Chondrocyte (in vitro differentiated cells): ENCODE results near the gene EVI5L. TPM values are rescaled to one million over a fixed set of nuclear protein-coding genes. Genes with fewer than 3 reads are reported as not detected.
"Not testable (repeated sequence)": the region's sequence is repeated elsewhere in the genome, so short reads cannot be mapped to it uniquely, and the experiment has no call there.

Experiments
- DNase-seq: peaks from one replicate; pipeline ENCODE4 v3.0.0; 2021; ENCODE audit warnings: mixed read lengths, low spot score
- H3K27ac Mint-ChIP-seq: one replicate; pipeline ENCODE4 v1.8.0; 2021; ENCODE audit warnings: mild to moderate bottlenecking, moderate library complexity, mixed read lengths; ENCODE audit not compliant: unreplicated experiment
- H3K27me3 Mint-ChIP-seq: 2 replicates; pipeline ENCODE4 v1.8.0; 2021; ENCODE audit warnings: low read depth, mixed read lengths
- H3K36me3 Mint-ChIP-seq: 2 replicates; pipeline ENCODE4 v1.8.0; 2021; ENCODE audit warnings: low read depth, mixed read lengths
- H3K4me1 Mint-ChIP-seq: 2 replicates; pipeline ENCODE4 v1.8.0; 2021; ENCODE audit warnings: low read depth, mild to moderate bottlenecking, mixed read lengths
- H3K4me3 Mint-ChIP-seq: one replicate; pipeline ENCODE4 v1.8.0; 2021; ENCODE audit warnings: mild to moderate bottlenecking, moderate library complexity, mixed read lengths; ENCODE audit not compliant: unreplicated experiment
- H3K9me3 Mint-ChIP-seq: 2 replicates; pipeline ENCODE4 v1.8.0; 2021; ENCODE audit warnings: low read depth, mixed read lengths
- total RNA-seq: library from RNA; stranded (reverse); gene quantifications from 3 replicates; pipeline ENCODE4 v1.2.1, GENCODE V29; 2021
- TF ChIP-seq, protein P1 (sequence below): fragments of 200-600 bp; sonication (generic); IDR thresholded peaks from 2 replicates; pipeline ENCODE4 v1.5.0; 2021; ENCODE audit warnings: antibody characterized with exemption, mild to moderate bottlenecking, moderate library complexity

The EVI5L gene
- total RNA-seq, 1 donor from 2014 or later = 27.4 TPM

DNA sequence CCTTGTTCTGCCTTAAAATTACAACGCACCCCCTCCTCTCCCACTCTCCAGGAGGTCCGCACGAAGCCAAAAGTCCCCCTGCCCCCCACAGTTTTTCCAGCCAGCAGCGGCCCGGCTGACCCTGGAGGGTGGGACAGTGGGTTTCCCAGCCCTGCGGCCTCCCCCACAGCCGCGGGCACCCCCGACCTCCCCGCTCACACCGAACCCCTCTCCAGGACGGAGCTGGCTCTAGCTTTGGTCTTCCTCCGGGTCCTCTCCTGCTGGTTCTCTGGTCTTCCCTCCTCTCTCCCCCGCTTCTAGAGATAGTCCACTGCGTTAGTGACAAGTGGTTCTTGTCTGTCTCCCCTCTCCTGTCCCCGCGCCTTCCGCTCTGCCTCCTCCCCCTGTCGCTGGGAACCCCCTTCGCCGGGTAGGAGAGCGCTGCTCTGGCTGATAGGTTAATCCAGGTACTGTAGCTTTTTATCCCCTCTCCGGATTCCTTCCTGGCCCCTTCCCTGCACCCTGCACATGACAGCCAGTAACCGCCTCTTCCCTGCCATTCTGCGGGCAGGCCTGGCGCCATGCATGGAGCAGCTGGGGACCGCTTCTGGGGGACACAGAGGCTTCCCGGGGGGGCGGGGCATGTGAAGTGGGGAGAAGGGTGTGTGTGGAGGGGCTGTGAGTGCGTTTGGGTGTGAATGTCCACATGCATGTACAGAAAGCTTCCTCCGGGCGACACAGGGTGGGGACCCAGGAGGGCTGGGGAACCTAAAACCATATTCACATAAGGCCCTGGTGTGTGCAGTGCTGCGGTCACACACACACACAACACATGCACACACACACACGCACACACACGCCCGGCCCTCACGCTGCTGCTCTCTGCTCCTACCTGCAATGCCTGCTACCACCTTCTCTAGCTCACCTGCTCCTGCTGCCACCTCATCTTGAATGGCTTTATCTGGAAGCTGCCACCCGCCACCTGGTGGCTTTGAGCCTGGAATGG, 27.0 kb downstream of the EVI5L start:
- H3K27me3 Mint-ChIP-seq = no peaks in the 10 kb centered on the region
- H3K9me3 Mint-ChIP-seq = no peaks in the 10 kb centered on the region
- TF ChIP-seq, protein P1, sequence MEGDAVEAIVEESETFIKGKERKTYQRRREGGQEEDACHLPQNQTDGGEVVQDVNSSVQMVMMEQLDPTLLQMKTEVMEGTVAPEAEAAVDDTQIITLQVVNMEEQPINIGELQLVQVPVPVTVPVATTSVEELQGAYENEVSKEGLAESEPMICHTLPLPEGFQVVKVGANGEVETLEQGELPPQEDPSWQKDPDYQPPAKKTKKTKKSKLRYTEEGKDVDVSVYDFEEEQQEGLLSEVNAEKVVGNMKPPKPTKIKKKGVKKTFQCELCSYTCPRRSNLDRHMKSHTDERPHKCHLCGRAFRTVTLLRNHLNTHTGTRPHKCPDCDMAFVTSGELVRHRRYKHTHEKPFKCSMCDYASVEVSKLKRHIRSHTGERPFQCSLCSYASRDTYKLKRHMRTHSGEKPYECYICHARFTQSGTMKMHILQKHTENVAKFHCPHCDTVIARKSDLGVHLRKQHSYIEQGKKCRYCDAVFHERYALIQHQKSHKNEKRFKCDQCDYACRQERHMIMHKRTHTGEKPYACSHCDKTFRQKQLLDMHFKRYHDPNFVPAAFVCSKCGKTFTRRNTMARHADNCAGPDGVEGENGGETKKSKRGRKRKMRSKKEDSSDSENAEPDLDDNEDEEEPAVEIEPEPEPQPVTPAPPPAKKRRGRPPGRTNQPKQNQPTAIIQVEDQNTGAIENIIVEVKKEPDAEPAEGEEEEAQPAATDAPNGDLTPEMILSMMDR = no peak
- peaks cover 6% of the 10 kb centered on the region for H3K4me1 Mint-ChIP-seq
- no peaks in the 10 kb centered on the region for H3K36me3 Mint-ChIP-seq
- DNase-seq = no peak
- no peak overlapping the region for H3K4me3 Mint-ChIP-seq
- no peak overlapping the region for H3K27ac Mint-ChIP-seq

DNA sequence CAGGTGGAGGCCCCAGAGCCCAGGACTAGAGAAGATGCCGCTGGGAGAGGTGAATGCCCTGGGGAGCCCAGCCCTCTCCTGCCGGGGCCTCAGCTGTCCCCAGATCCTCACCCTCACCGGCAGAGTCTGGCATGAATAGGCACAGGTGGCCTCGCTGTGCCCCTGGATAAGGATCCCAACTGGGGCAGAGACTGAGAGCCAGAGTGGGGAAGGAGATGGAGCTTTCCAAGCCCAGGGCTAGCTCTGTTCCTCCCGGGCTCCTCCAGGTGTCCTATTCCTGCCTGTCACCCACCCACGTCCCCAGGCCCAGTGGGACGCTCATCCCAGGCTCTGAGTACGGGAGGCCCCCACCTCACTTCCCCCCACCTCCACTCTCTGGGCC, 27.7 kb downstream of the EVI5L start:
- Mint-ChIP-seq H3K27ac (no peak overlapping the region), H3K36me3 (no peaks in the 10 kb centered on the region), H3K4me3 (no peak overlapping the region), H3K4me1 (peaks cover 6% of the 10 kb centered on the region), H3K27me3 (no peaks in the 10 kb centered on the region), H3K9me3 (no peaks in the 10 kb centered on the region)
- no peak for DNase-seq
- TF ChIP-seq, protein P1 = no peak

DNA sequence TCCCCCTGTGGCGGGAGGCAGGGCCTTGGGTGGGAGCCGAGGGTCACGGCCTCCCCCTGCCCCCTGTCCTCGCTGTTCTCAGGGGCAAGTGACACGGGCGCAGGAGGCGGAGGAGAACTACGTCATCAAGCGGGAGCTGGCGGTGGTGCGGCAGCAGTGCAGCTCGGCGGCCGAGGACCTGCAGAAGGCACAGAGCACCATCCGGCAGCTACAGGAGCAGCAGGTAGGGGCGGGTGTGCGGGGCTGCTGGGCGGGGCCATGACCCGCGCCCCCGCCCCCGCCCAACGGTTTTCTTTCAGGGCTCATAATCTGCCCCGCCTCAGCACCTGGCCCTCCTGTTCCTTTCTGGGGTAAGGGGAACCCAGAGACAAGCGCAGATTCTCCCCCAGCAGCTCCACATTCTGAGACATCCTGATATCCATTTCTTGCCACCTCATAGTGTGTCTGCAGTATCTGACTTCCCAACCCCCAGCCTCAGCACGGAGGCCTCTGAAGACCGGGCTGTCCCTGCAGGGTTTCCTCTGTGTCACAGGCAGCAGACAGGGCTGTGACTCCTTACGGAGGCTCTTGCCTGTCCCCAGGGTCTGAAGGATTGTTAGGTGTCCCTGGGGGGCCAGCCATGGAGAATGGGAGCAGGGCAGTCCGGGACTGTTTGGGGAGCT, 28.2 kb downstream of the EVI5L start:
- Mint-ChIP-seq H3K4me3 (no peak overlapping the region), H3K9me3 (no peaks in the 10 kb centered on the region), H3K4me1 (peaks cover 2% of the 10 kb centered on the region), H3K27ac (no peak overlapping the region), H3K36me3 (no peaks in the 10 kb centered on the region), H3K27me3 (no peaks in the 10 kb centered on the region)
- DNase-seq = no peak
- TF ChIP-seq, protein P1 = no peak

DNA sequence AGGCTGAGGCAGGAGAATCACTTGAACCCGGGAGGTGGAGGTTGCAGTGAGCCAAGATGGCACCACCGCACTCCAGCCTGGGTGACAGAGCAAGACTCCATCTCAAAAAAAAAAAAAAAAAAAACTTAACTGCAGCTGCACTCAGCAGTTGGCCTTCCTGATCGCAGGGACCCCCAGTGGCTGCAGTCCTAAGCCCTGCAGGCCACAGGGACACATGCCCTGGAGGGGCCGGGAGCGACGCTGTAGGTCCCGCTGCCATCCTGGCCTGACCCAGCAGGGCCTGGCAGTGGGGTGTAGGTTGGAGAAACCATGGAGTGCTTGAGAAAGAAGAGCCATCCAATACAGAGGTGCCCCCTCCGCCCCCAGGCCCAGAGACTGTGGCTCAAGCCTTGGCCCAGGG, 29.1 kb downstream of the EVI5L start:
- H3K27me3 Mint-ChIP-seq, H3K4me3 Mint-ChIP-seq, H3K27ac Mint-ChIP-seq, H3K4me1 Mint-ChIP-seq, DNase-seq, H3K36me3 Mint-ChIP-seq, H3K9me3 Mint-ChIP-seq: not testable (repeated sequence)

DNA sequence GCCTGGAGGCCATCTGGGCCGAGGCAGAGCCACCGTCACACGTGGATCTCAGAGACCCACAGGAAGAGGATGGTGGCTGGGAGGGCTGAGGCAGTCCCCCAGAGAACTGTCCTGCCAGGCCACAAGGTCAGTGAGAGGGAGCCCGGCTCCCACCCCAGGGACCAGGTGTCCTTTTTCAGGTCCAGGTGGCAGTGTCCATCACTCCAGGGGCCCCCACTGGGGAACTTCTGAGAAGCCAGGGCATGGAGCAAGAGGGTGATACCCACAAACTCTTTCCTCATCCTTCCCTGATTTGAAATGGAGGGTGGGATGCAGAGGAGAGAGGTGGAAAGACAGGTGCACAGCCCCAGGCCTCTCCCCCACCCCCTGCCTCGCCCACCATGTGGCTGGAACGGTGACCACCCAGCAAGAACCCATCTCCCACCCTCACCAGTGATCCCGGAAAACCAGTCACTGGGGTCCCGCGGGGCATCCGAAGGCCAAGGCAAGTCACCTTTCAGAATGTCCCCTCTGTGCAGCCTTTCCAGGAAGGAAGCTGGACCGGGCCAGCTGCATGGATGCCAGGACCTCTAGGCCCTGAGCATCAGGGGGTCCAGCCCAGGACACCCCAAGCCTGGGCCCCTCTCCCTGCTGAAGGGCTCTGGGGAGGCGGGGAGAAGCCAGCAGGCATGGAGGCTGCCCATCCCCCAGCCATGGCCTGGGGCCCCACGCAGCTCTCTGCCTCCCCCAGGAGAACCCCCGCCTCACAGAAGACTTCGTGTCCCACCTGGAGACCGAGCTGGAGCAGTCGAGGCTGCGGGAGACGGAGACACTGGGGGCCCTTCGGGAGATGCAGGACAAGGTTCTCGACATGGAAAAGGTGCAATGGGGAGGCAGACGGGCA, 30.1 kb downstream of the EVI5L start:
- Mint-ChIP-seq H3K27ac (no peak overlapping the region), H3K4me3 (no peak overlapping the region), H3K4me1 (no peaks in the 10 kb centered on the region), H3K9me3 (no peaks in the 10 kb centered on the region), H3K27me3 (no peaks in the 10 kb centered on the region), H3K36me3 (no peaks in the 10 kb centered on the region)
- no peak for DNase-seq
- TF ChIP-seq, protein P1 = no peak
